Endothelial cell of umbilical vein (primary cell): Measurements from ENCODE around the gene SERPINA6. TPM values are rescaled to one million over a fixed set of nuclear protein-coding genes. Genes with fewer than 3 reads are reported as not detected.

Source experiments
- BruUV-seq: library from RNA; stranded (reverse); fragments of 400-500 nt; replicated peaks from 2 replicates; lab custom pipeline; 2021; lab: Mats Ljungman, UMichigan
- CTCF ChIA-PET: fragments of 300-600, 350-600 bp; sonication (Branson Sonifier 250); formaldehyde crosslinking; loops from one replicate; lab custom pipeline; 2021; ENCODE audit warnings: antibody characterized with exemption, inconsistent platforms; lab: Charles Lee
- POLR2A ChIA-PET: fragments of 300-600, 350-600 bp; sonication (Branson Sonifier 250); formaldehyde crosslinking; loops from one replicate; lab custom pipeline; 2021; ENCODE audit warnings: antibody characterized with exemption, inconsistent platforms; lab: Charles Lee
- DNase-seq: peaks from one replicate; pipeline ENCODE4 v3.0.0-alpha.2; 2011; ENCODE audit warnings: low read depth, low spot score
- FAIRE-seq: peaks from 2 replicates; lab custom pipeline; 2011; peaks lifted over from hg19 to GRCh38; lab: Jason Lieb, UNC
- H2AFZ ChIP-seq: 2 replicates; pipeline ENCODE4 v1.6.0; 2012; ENCODE audit warnings: low read depth, low read length, control low read depth, inconsistent platforms
- H3K27ac ChIP-seq: 2 replicates; pipeline ENCODE4 v1.5.1; 2011; ENCODE audit warnings: low read depth, mild to moderate bottlenecking, control low read depth, low read length, moderate library complexity; ENCODE audit not compliant: insufficient read depth
- H3K27me3 ChIP-seq, 2 experiments: 2 replicates each; pipeline versions ENCODE4 v1.6.0 to v1.6.1; 2011; ENCODE audit warnings: low read length in 2 of 2, mixed read lengths in 1 of 2; ENCODE audit not compliant: control insufficient read depth in 2 of 2, insufficient read depth in 2 of 2
- H3K36me3 ChIP-seq, 2 experiments: 2 replicates in 1 of 2; 3 replicates in 1 of 2; pipeline ENCODE4 v1.5.1; 2011; ENCODE audit warnings: low read length in 2 of 2, mild to moderate bottlenecking in 1 of 2, moderate library complexity in 1 of 2; ENCODE audit not compliant: control insufficient read depth in 2 of 2, insufficient read depth in 2 of 2; ENCODE audit errors: extremely low read depth in 1 of 2
- H3K4me1 ChIP-seq: 3 replicates; pipeline ENCODE4 v1.5.1; 2011; ENCODE audit warnings: mild to moderate bottlenecking, low read length; ENCODE audit not compliant: control insufficient read depth, insufficient read depth; ENCODE audit errors: extremely low read depth
- H3K4me2 ChIP-seq: 2 replicates; pipeline ENCODE4 v1.6.1; 2011; ENCODE audit warnings: low read length, control low read depth, mixed read lengths; ENCODE audit not compliant: insufficient read depth
- H3K4me3 ChIP-seq, 3 experiments: fragments of 200-600 bp in 1 of 3; sonication (generic), shearing (Covaris generic) in 1 of 3; replicated peaks in 1 of 3; 2 replicates each; pipeline ENCODE4 v1.5.1; 2011 to 2016; ENCODE audit warnings: control low read depth in 3 of 3, low read length in 3 of 3, mild to moderate bottlenecking in 2 of 3, inconsistent platforms in 1 of 3, low read depth in 1 of 3, moderate library complexity in 1 of 3; ENCODE audit not compliant: insufficient read depth in 1 of 3
- H3K79me2 ChIP-seq: 2 replicates; pipeline ENCODE4 v1.6.0; 2012; ENCODE audit warnings: low read length, inconsistent platforms; ENCODE audit not compliant: control insufficient read depth, insufficient read depth
- H3K9ac ChIP-seq: replicated peaks from 2 replicates; pipeline ENCODE3; 2011; ENCODE audit warnings: low read length, control low read depth; ENCODE audit not compliant: insufficient read depth; ENCODE audit errors: extremely low read depth
- H3K9me1 ChIP-seq: replicated peaks from 3 replicates; pipeline ENCODE4 v1.6.0; 2011; ENCODE audit warnings: mild to moderate bottlenecking, low read length; ENCODE audit not compliant: control insufficient read depth, insufficient read depth; ENCODE audit errors: extremely low read depth
- H3K9me3 ChIP-seq: replicated peaks from 2 replicates; pipeline ENCODE4 v1.5.1; 2012; ENCODE audit warnings: low read length, inconsistent platforms; ENCODE audit not compliant: control insufficient read depth, insufficient read depth
- H4K20me1 ChIP-seq: replicated peaks from 2 replicates; pipeline ENCODE3; 2011; ENCODE audit warnings: mild to moderate bottlenecking, low read length; ENCODE audit not compliant: control insufficient read depth, insufficient read depth; ENCODE audit errors: extremely low read depth
- CTCF ChIP-seq, 2 donors: IDR thresholded peaks; 1 replicate in 1 of 2; 2 replicates in 1 of 2; pipeline ENCODE4 v1.5.1; 2011; ENCODE audit warnings: low read length in 2 of 2, mild to moderate bottlenecking in 2 of 2, moderate library complexity in 2 of 2, control low read depth in 1 of 2, inconsistent platforms in 1 of 2, low read depth in 1 of 2; ENCODE audit not compliant: insufficient read depth in 1 of 2; ENCODE audit errors: extremely low read depth in 1 of 2
- EZH2 ChIP-seq: IDR thresholded peaks from 2 replicates; pipeline ENCODE4 v1.6.1; 2012; ENCODE audit warnings: borderline replicate concordance, low read depth, mild to moderate bottlenecking, moderate library complexity, low read length, inconsistent platforms; ENCODE audit not compliant: severe bottlenecking
- FOS ChIP-seq: IDR thresholded peaks from 2 replicates; pipeline ENCODE4 v1.6.1; 2011; ENCODE audit warnings: mild to moderate bottlenecking, low read length, moderate library complexity, borderline replicate concordance; ENCODE audit not compliant: insufficient read depth
- GATA2 ChIP-seq: IDR thresholded peaks from 2 replicates; pipeline ENCODE4 v1.7.0; 2011; ENCODE audit warnings: low read depth, mild to moderate bottlenecking, moderate library complexity, mixed read lengths, low read length; ENCODE audit not compliant: insufficient read length, insufficient read depth
- JUN ChIP-seq: IDR thresholded peaks from 2 replicates; pipeline ENCODE4 v1.6.1; 2011; ENCODE audit warnings: borderline replicate concordance, low read depth; ENCODE audit not compliant: insufficient read length, insufficient read depth
- MYC ChIP-seq: IDR thresholded peaks from one replicate; pipeline ENCODE4 v1.6.1; 2011; ENCODE audit warnings: mild to moderate bottlenecking, low read depth, low read length
- POLR2A ChIP-seq: IDR thresholded peaks from 2 replicates; pipeline ENCODE4 v1.6.1; 2012; ENCODE audit warnings: low read depth, mild to moderate bottlenecking, control low read depth, low read length
- POLR2AphosphoS5 ChIP-seq: IDR thresholded peaks from 2 replicates; pipeline ENCODE4 v1.6.1; 2012; ENCODE audit warnings: low read depth, mild to moderate bottlenecking, control low read depth, low read length, moderate library complexity; ENCODE audit not compliant: insufficient read depth
- dilution Hi-C: fragments of 300-500 bp; cut with MboI; formaldehyde crosslinking; loops from one replicate; pipeline ENCODE4 v1.15.0; 2019; ENCODE audit warnings: low sequenced_read_pairs; ENCODE audit not compliant: extremely low pct_ligation_motif_present
- intact Hi-C: fragments of 100-400 bp; cut with micrococcal nuclease; formaldehyde crosslinking; loops from one replicate; pipeline ENCODE4 v1.10.0; 2022
- polyA plus RNA-seq, 4 experiments: library from polyadenylated mRNA; depleted of rRNA in 3 of 4; stranded (reverse) in 3 of 4; unstranded in 1 of 4; fragments of >200 nt; gene quantifications; 2 replicates each; pipeline versions ENCODE4 v1.2.1 to v1.2.3, GENCODE V29; 2011 to 2012; ENCODE audit warnings: missing spikeins in 1 of 4
- total RNA-seq: library from RNA; stranded (reverse); gene quantifications from 2 replicates; pipeline ENCODE4 v1.2.3, GENCODE V29; 2021
- TF ChIP-seq, protein P1 (sequence below): IDR thresholded peaks from 2 replicates; pipeline ENCODE4 v1.6.1; 2011; ENCODE audit not compliant: insufficient read depth, insufficient read length

The SERPINA6 gene
- total and polyA plus RNA-seq, 2 donors (not counting 3 experiments of a cell fraction or from before 2014, with no cell fraction given), result not detected

DNA sequence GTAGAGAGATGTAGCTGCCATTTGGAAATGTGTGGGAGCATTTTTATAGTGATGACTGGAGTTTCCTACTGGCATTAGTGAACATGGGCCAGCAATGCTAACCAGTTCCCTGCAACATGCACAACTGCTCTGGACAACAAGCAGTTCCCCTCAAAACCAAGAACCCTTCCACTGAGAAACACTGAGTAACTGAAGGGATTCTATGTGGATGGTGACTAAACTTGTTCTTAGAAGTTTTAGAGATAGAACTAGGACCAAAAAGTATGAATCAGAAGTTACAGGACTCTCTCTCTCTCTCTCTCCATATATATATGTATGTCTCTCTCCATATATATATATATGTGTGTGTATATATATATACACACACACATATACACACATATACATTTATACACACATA lies 38.0 kb downstream of the SERPINA6 start:
- H3K36me3 ChIP-seq, result no peaks in the 10 kb centered on the region
- intact Hi-C loops, result no loop called here

More for the DNA sequence above, 38.0 kb downstream of the SERPINA6 start:
- no peak overlapping the region for H3K27ac ChIP-seq
- no peaks in the 10 kb centered on the region for H3K27me3 ChIP-seq
- ChIA-PET POLR2A (no interaction called here), CTCF (no interaction called here)
- no peaks in the 10 kb centered on the region for H3K79me2 ChIP-seq
- FAIRE-seq (no peak), DNase-seq (no peak)
- BruUV-seq, result no TSS peak
- no peak overlapping the region for H3K4me2 ChIP-seq
- H3K9me1 ChIP-seq, result no peaks in the 10 kb centered on the region
- H2AFZ ChIP-seq, result no peak overlapping the region
- no peak overlapping the region for H3K9ac ChIP-seq
- H4K20me1 ChIP-seq, result no peaks in the 10 kb centered on the region
- TF ChIP-seq, protein P1, sequence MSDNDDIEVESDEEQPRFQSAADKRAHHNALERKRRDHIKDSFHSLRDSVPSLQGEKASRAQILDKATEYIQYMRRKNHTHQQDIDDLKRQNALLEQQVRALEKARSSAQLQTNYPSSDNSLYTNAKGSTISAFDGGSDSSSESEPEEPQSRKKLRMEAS, result no peak
- TF ChIP-seq POLR2A, result no peak
- TF ChIP-seq CTCF (IDR thresholded peaks at IDR 0.05; ENCODE audit: extremely low read depth in 1 of 2, insufficient read depth in 1 of 2, low read depth in 1 of 2, low read length in 2 of 2), result no peak
- TF ChIP-seq GATA2, result no peak
- no peak for TF ChIP-seq POLR2AphosphoS5
- TF ChIP-seq JUN, result no peak
- TF ChIP-seq FOS, result no peak
- no peak for TF ChIP-seq EZH2
- no peak for TF ChIP-seq MYC
- no peak overlapping the region for H3K4me3 ChIP-seq
- no peaks in the 10 kb centered on the region for H3K4me1 ChIP-seq
- H3K9me3 ChIP-seq, result no peaks in the 10 kb centered on the region
- dilution Hi-C loops, result no loop called here
